Measurements from ENCODE around the gene STMN3.

GRCh38 chr20:63627129-63627750, 26.0 kb downstream of the STMN3 start:
- no peak for TF ChIP-seq EZH2phosphoT487 (IDR thresholded peaks at IDR 0.05; ENCODE audit: insufficient read depth, low read depth)
- TF ChIP-seq EZH2 (IDR thresholded peaks at IDR 0.05; ENCODE audit: insufficient read depth, poor library complexity, severe bottlenecking): no peak

Measured in GM23248 (cell line).